ENCODE measurements around the gene CCDC102B.
"Not testable (repeated sequence)": the region's sequence is repeated elsewhere in the genome, so short reads cannot be mapped to it uniquely, and the experiment has no call there.

Gene CCDC102B

DNA sequence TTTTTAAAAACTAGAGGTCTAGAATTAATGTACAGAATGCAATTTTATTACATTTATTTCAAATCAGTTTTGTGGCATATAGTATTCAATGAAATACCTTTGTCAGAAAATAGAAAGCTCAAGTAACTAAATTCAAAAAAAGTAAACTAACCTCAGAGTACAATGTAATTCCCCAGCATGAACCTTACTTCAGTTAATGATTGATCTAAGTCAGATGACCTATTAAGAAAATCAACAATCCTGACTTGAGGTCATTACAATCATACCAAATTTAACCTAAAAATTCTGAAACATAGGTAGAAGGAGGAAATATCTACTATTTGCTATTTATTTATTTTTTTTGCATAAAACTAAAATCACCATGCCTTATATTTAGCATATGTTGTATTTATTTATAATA, 142.9 kb downstream of the CCDC102B start:
- no peaks in the 10 kb centered on the region for H3K36me3 ChIP-seq (ENCODE audit: control insufficient read depth, low read length)
- no peaks in the 10 kb centered on the region for H3K9me2 ChIP-seq (replicated peaks; ENCODE audit: control insufficient read depth, low read length)
- no peak overlapping the region for H3K4me3 ChIP-seq (ENCODE audit: low read length)
- H3K9me3 ChIP-seq (ENCODE audit: control insufficient read depth, insufficient read depth, low read length): no peaks in the 10 kb centered on the region
- H3K79me2 ChIP-seq (ENCODE audit: control insufficient read depth, low read length): no peaks in the 10 kb centered on the region
- no peaks in the 10 kb centered on the region for H4K20me1 ChIP-seq (ENCODE audit: control insufficient read depth, insufficient read depth, low read depth, low read length)
- H3K27me3 ChIP-seq (ENCODE audit: control insufficient read depth, low read length): no peaks in the 10 kb centered on the region
- no peak overlapping the region for H3K4me2 ChIP-seq (ENCODE audit: low read length)
- no peak for TF ChIP-seq EZH2phosphoT487 (IDR thresholded peaks at IDR 0.05; ENCODE audit: borderline replicate concordance, low read length)
- TF ChIP-seq, protein P1, sequence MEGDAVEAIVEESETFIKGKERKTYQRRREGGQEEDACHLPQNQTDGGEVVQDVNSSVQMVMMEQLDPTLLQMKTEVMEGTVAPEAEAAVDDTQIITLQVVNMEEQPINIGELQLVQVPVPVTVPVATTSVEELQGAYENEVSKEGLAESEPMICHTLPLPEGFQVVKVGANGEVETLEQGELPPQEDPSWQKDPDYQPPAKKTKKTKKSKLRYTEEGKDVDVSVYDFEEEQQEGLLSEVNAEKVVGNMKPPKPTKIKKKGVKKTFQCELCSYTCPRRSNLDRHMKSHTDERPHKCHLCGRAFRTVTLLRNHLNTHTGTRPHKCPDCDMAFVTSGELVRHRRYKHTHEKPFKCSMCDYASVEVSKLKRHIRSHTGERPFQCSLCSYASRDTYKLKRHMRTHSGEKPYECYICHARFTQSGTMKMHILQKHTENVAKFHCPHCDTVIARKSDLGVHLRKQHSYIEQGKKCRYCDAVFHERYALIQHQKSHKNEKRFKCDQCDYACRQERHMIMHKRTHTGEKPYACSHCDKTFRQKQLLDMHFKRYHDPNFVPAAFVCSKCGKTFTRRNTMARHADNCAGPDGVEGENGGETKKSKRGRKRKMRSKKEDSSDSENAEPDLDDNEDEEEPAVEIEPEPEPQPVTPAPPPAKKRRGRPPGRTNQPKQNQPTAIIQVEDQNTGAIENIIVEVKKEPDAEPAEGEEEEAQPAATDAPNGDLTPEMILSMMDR (IDR thresholded peaks at IDR 0.05; ENCODE audit: low read depth, low read length, poor library complexity, severe bottlenecking): no peak
- no peak overlapping the region for H3K27ac ChIP-seq (ENCODE audit: low read depth, low read length)
- no peaks in the 10 kb centered on the region for H3F3A ChIP-seq (ENCODE audit: control insufficient read depth, insufficient read depth)
- H3K4me1 ChIP-seq (ENCODE audit: control insufficient read depth, low read length): no peaks in the 10 kb centered on the region

DNA sequence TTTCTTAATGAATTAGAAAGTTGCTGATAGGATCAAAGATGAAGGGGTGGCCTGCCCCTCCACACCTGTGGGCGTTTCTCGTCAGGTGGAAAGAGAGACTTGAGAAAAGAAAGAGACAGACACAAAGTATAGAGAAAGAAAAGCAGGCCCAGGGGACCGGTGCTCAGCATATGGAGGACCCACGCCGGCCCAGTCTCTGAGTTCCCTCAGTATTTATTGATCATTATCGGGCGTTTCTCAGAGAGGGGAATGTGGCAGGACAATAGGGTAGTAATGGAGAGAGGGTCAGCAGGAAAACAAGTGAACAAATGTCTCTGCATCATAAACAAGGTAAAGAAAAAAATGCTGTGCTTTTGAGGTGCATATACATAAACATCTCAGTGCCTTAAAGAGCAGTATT, 144.3 kb downstream of the CCDC102B start:
- H3K27ac ChIP-seq (ENCODE audit: low read depth, low read length): no peak overlapping the region
- no peak for TF ChIP-seq EZH2phosphoT487 (IDR thresholded peaks at IDR 0.05; ENCODE audit: borderline replicate concordance, low read length)
- TF ChIP-seq, protein P1 (IDR thresholded peaks at IDR 0.05; ENCODE audit: low read depth, low read length, poor library complexity, severe bottlenecking): no peak
- H3K4me3 ChIP-seq (ENCODE audit: low read length): no peak overlapping the region

DNA sequence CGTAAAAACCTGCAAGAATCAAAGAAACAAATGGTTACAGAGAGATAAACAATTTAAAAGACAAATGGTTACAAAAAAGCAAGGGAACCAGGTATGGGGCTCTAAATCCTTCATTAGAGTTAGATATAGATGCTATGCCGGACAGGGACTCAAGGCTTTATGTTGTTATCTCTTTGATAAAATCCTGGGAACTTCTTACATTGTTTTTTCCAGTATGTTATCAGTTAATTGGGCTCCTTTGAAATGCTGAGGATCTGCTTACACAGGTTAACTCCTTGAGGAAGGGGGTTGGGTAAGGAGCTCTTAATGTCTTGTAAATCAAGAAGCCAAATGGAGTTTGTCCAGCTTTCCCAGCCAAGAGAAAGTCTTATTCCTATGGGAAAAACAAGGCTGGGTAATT, 146.0 kb downstream of the CCDC102B start:
- H3K9me2 ChIP-seq (replicated peaks; ENCODE audit: control insufficient read depth, low read length); H3K9me3 ChIP-seq (ENCODE audit: control insufficient read depth, insufficient read depth, low read length); H3F3A ChIP-seq (ENCODE audit: control insufficient read depth, insufficient read depth); H3K27ac ChIP-seq (ENCODE audit: low read depth, low read length); H3K4me3 ChIP-seq (ENCODE audit: low read length); H3K79me2 ChIP-seq (ENCODE audit: control insufficient read depth, low read length); H3K36me3 ChIP-seq (ENCODE audit: control insufficient read depth, low read length); H4K20me1 ChIP-seq (ENCODE audit: control insufficient read depth, insufficient read depth, low read depth, low read length); H3K4me2 ChIP-seq (ENCODE audit: low read length); H3K27me3 ChIP-seq (ENCODE audit: control insufficient read depth, low read length); H3K4me1 ChIP-seq (ENCODE audit: control insufficient read depth, low read length): not testable (repeated sequence)

More for the DNA sequence above, 144.3 kb downstream of the CCDC102B start:
- H3K36me3 ChIP-seq (ENCODE audit: control insufficient read depth, low read length): no peaks in the 10 kb centered on the region
- no peaks in the 10 kb centered on the region for H3K27me3 ChIP-seq (ENCODE audit: control insufficient read depth, low read length)
- no peaks in the 10 kb centered on the region for H3K4me1 ChIP-seq (ENCODE audit: control insufficient read depth, low read length)
- no peaks in the 10 kb centered on the region for H3K9me2 ChIP-seq (replicated peaks; ENCODE audit: control insufficient read depth, low read length)
- H3K9me3 ChIP-seq (ENCODE audit: control insufficient read depth, insufficient read depth, low read length): no peaks in the 10 kb centered on the region
- H4K20me1 ChIP-seq (ENCODE audit: control insufficient read depth, insufficient read depth, low read depth, low read length): no peaks in the 10 kb centered on the region
- no peaks in the 10 kb centered on the region for H3K79me2 ChIP-seq (ENCODE audit: control insufficient read depth, low read length)
- no peaks in the 10 kb centered on the region for H3F3A ChIP-seq (ENCODE audit: control insufficient read depth, insufficient read depth)
- H3K4me2 ChIP-seq (ENCODE audit: low read length): no peak overlapping the region

DNA sequence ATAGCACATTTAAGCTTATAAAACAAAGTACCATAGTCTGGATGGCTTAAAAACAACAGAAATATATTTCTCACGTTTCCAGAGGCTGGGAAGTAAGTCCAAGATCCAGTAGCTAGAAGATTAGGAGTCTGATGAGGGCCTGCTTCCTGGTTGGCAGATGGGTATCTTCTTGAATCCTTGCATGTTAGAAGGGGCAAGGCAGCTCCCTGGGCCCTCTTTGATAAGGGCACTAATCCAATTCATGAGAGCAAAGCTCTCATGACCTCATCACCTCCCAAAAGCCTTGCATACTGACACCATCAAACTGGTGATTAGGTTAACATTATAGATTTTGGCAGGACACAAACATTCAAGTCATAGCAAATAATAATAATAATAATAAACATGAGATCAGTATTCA, 146.4 kb downstream of the CCDC102B start:
- H3K4me2 ChIP-seq (ENCODE audit: low read length): no peak overlapping the region
- TF ChIP-seq, protein P1 (IDR thresholded peaks at IDR 0.05; ENCODE audit: low read depth, low read length, poor library complexity, severe bottlenecking): no peak
- no peak for TF ChIP-seq EZH2phosphoT487 (IDR thresholded peaks at IDR 0.05; ENCODE audit: borderline replicate concordance, low read length)

More for the DNA sequence above, 146.4 kb downstream of the CCDC102B start:
- no peaks in the 10 kb centered on the region for H4K20me1 ChIP-seq (ENCODE audit: control insufficient read depth, insufficient read depth, low read depth, low read length)
- H3K27ac ChIP-seq (ENCODE audit: low read depth, low read length): no peak overlapping the region
- H3K27me3 ChIP-seq (ENCODE audit: control insufficient read depth, low read length): no peaks in the 10 kb centered on the region
- H3F3A ChIP-seq (ENCODE audit: control insufficient read depth, insufficient read depth): no peaks in the 10 kb centered on the region
- no peaks in the 10 kb centered on the region for H3K36me3 ChIP-seq (ENCODE audit: control insufficient read depth, low read length)
- no peaks in the 10 kb centered on the region for H3K9me2 ChIP-seq (replicated peaks; ENCODE audit: control insufficient read depth, low read length)
- no peak overlapping the region for H3K4me3 ChIP-seq (ENCODE audit: low read length)
- no peaks in the 10 kb centered on the region for H3K4me1 ChIP-seq (ENCODE audit: control insufficient read depth, low read length)
- no peaks in the 10 kb centered on the region for H3K9me3 ChIP-seq (ENCODE audit: control insufficient read depth, insufficient read depth, low read length)
- no peaks in the 10 kb centered on the region for H3K79me2 ChIP-seq (ENCODE audit: control insufficient read depth, low read length)
